ENCODE results near the gene PDE10A.

DNA sequence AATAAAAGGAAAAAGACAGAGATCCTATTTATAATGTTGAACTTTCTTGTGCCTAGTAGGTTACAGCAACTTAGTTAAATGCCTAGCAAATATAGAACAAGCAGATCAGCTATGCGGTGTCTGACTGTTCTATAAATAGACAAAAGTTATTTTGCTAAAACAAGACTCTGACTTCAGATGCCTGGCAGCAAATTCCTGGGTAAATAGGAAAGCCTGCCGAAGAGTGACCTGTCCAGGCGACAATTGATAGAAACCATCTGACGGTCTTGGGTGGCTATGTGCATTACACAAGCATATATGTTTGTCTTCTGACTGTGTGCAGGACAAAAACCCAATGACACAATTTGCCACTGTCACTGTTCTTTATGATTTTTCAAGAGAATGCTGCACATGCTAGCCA is 38.0 kb upstream of the PDE10A start:
- no peak for TF ChIP-seq POLR2A (IDR thresholded peaks at IDR 0.05)
- TF ChIP-seq, protein P1, sequence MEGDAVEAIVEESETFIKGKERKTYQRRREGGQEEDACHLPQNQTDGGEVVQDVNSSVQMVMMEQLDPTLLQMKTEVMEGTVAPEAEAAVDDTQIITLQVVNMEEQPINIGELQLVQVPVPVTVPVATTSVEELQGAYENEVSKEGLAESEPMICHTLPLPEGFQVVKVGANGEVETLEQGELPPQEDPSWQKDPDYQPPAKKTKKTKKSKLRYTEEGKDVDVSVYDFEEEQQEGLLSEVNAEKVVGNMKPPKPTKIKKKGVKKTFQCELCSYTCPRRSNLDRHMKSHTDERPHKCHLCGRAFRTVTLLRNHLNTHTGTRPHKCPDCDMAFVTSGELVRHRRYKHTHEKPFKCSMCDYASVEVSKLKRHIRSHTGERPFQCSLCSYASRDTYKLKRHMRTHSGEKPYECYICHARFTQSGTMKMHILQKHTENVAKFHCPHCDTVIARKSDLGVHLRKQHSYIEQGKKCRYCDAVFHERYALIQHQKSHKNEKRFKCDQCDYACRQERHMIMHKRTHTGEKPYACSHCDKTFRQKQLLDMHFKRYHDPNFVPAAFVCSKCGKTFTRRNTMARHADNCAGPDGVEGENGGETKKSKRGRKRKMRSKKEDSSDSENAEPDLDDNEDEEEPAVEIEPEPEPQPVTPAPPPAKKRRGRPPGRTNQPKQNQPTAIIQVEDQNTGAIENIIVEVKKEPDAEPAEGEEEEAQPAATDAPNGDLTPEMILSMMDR (IDR thresholded peaks at IDR 0.05) = no peak

Data from tibial nerve (tissue), 3 donors.